ENCODE results near the gene TMOD1. TPM values are rescaled to one million over a fixed set of nuclear protein-coding genes. Genes with fewer than 3 reads are reported as not detected.

Gene TMOD1
- not detected in 2 replicates for total RNA-seq

DNA sequence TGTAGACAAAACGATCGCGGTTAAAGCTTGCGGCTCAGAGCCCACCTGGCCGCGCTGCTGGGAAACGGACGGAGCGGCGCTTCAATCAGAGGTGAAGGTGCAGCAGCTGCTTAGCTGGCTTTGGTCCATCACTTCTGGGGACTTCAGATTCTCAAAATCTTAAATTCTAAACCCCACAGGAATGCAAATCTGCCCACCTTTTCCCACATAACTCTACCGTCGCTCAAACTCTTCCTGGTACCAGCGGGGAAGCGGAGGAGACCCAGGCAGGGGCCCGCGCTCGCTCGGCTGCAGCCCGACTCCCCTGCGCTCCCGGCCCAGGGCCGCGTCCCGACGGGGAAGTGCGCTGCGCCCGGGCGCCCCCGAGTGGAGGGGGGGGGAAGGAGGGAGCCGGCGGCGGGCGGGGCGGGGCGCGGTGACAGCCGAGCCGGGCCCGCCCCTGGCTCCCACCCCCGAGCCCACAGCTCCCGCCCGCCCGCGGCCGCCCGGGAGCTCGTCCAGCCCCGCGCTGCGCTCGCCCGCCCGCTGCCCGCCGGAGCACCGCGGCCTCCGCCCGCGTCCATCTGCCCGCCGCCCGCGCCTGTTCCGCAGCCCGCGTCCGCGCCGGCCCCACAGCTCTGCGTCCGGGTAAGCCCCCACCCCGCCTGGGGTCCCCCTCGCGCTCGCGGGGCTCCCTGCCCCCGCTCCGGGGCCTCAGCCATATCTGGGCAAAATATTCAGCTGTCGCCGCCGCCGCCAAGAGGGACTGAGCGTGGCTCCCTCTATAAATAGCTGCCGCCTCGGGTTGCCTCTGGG is at the start of gene TMOD1:
TMOD1 (plus strand) TSS at position 490 of the 795 bp plus-strand sequence. CDS start 22,523 bp downstream, outside the sequence.

DNA sequence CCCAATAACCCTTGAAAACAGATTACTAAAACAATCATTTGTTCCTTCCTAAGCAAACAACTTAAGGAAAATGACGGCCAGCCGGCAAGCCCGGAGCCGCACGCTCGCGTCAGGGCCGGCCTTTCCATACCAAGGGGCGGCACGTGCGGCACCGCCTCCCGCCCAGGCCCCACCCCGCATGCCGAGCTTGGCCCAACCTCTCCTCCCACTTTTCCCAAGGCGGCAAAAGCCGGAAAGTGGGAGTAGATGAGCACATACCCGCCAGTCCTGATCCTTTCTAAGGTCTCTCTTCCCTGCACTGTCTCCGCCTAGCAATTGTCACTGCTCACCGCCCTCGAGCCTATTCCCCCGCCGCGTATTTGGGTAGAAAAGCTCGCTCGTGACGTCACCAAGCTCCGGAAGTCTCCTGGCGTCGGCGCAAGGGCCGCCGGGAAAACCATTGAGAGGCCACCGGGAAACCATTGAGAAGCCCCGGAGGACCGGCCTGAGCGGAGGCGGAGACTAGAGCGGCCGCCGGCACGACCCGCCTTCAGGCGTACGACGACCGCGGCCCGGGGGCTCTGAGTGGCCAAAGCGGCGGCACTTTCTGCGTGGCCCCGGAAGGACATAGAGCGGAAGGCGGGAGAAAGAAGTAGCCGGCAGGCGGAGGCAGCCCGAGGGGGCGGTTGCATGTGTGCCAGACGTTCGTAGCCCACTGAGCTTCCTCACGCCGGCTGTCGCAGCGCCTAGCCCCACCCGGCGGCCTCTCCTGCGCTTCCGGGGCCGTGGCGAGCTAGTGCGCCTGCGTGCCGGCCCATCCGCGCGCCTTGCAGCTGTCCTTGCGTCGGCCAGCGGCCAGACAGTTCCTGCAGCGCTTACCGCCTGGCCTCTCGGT is 131.8 kb downstream of the TMOD1 start, which contains the start of the genes NCBP1 and TSTD2:
NCBP1 (plus strand) TSS at position 837 of the 874 bp plus-strand sequence. CDS start 61 bp downstream, outside the sequence.
TSTD2 (minus strand) TSS at position 384 of the 874 bp plus-strand sequence. CDS start 5,806 bp downstream, outside the sequence.

Other genes with a start within 250 kb of the TMOD1 start
- under 0.01 TPM in 2 replicates for gene CCDC180, start 194.0 kb upstream of the TMOD1 start, total RNA-seq
- 2.7 and 6.8 TPM in 2 replicates for gene TDRD7, start 89.6 kb upstream of the TMOD1 start, total RNA-seq
- gene TSTD2, start 131.7 kb downstream of the TMOD1 start, total RNA-seq, result 20.2 and 31.1 TPM in 2 replicates
- gene NCBP1, start 132.2 kb downstream of the TMOD1 start, total RNA-seq, result 30.1 and 49.3 TPM in 2 replicates
- 5.5 and 7.5 TPM in 2 replicates for gene XPA, start 195.7 kb downstream of the TMOD1 start, total RNA-seq